A549 (cell line): ENCODE results near the gene RFX1. TPM values are rescaled to one million over a fixed set of nuclear protein-coding genes. Genes with fewer than 3 reads are reported as not detected.

ENCODE experiments used
- ATAC-seq, 2 experiments: fragments of 200-7000 bp in 1 of 2; fragments of >200 bp in 1 of 2; cut with Nextera tagmentation in 1 of 2; cut with Tn5 transposase in 1 of 2; 3 replicates each; pipeline versions ENCODE4 v1.8.0 to v1.9.1; 2018 to 2020; ENCODE audit warnings: mild to moderate bottlenecking in 1 of 2, moderate library complexity in 1 of 2
- CTCF ChIA-PET: fragments of 300-600 bp; sonication (Branson Sonifier 250); formaldehyde crosslinking; extraction: SDS; loops from one replicate; lab custom pipeline; 2021; ENCODE audit warnings: antibody characterized with exemption, inconsistent platforms; lab: Yijun Ruan, JAX
- POLR2A ChIA-PET: fragments of 350-600 bp; formaldehyde crosslinking; extraction: SDS; loops from one replicate; lab custom pipeline; 2021; ENCODE audit warnings: antibody characterized with exemption, inconsistent platforms; lab: Yijun Ruan, JAX
- DNase-seq, 2 experiments: peaks; one replicate each; pipeline versions ENCODE4 v3.0.0 to v3.0.0-alpha.2; 2011 to 2016; ENCODE audit warnings: low read depth in 1 of 2, low spot score in 1 of 2
- FAIRE-seq: peaks from 2 replicates; lab custom pipeline; 2011; peaks lifted over from hg19 to GRCh38; lab: Jason Lieb, UNC
- H3K27ac ChIP-seq, 2 experiments: fragments of >200 bp; sonication (Bioruptor Twin); formaldehyde crosslinking; 3 replicates each; pipeline ENCODE4 v1.5.1; 2016 to 2017
- H3K4me1 ChIP-seq: fragments of >200 bp; sonication (Bioruptor Twin); formaldehyde crosslinking; 3 replicates; pipeline ENCODE4 v1.6.1; 2016
- H3K4me2 ChIP-seq: fragments of >200 bp; sonication (Bioruptor Twin); formaldehyde crosslinking; 3 replicates; pipeline ENCODE4 v1.6.1; 2016
- H3K4me3 ChIP-seq: fragments of >200 bp; sonication (Bioruptor Twin); formaldehyde crosslinking; 3 replicates; pipeline ENCODE4 v1.5.1; 2016
- H3K9me3 ChIP-seq: fragments of >200 bp; sonication (Bioruptor Twin); formaldehyde crosslinking; 3 replicates; pipeline ENCODE4 v1.6.1; 2016
- CEBPB ChIP-seq, 2 experiments: fragments of >200 bp in 1 of 2; sonication (Bioruptor Twin) in 1 of 2; formaldehyde crosslinking in 1 of 2; IDR thresholded peaks; 2 replicates each; pipeline ENCODE4 v1.6.1; 2012 to 2016
- EHMT2 ChIP-seq: fragments of 200-600 bp; sonication (generic); IDR thresholded peaks from 2 replicates; pipeline ENCODE4 v1.6.1; 2016; ENCODE audit warnings: antibody characterized with exemption, low read depth, mild to moderate bottlenecking, moderate library complexity
- ESRRA ChIP-seq: fragments of 150-350 bp; IDR thresholded peaks from 2 replicates; pipeline ENCODE4 v1.6.1; 2014; ENCODE audit warnings: mild to moderate bottlenecking, low read length, borderline replicate concordance
- FOSB ChIP-seq: fragments of 250-450 bp; sonication (Bioruptor Pico); IDR thresholded peaks from 2 replicates; pipeline ENCODE4 v1.5.0; 2020; ENCODE audit warnings: mild to moderate bottlenecking, moderate library complexity
- FOXS1 ChIP-seq: fragments of 250-450 bp; sonication (Bioruptor Pico); IDR thresholded peaks from 2 replicates; pipeline ENCODE4 v1.5.0; 2020; ENCODE audit warnings: mild to moderate bottlenecking, moderate library complexity
- HEYL ChIP-seq: fragments of 250-450 bp; sonication (Bioruptor Pico); IDR thresholded peaks from 2 replicates; pipeline ENCODE4 v1.8.0; 2021; ENCODE audit warnings: mild to moderate bottlenecking, moderate library complexity
- HOXA7 ChIP-seq: fragments of 250-450 bp; sonication (Bioruptor Pico); IDR thresholded peaks from 2 replicates; pipeline ENCODE4 v1.5.0; 2020; ENCODE audit warnings: mild to moderate bottlenecking, moderate library complexity
- KDM1A ChIP-seq: fragments of 200-600 bp; sonication (generic); IDR thresholded peaks from 2 replicates; pipeline ENCODE4 v1.6.1; 2016; ENCODE audit warnings: low read depth, mild to moderate bottlenecking
- KDM5A ChIP-seq: fragments of 200-600 bp; sonication (generic); IDR thresholded peaks from 2 replicates; pipeline ENCODE4 v1.6.1; 2016; ENCODE audit warnings: antibody characterized with exemption, mild to moderate bottlenecking
- MYC ChIP-seq: IDR thresholded peaks from 2 replicates; pipeline ENCODE4 v1.6.1; 2012; ENCODE audit warnings: mild to moderate bottlenecking, inconsistent platforms, low read length, improper control_type of control experiment, borderline replicate concordance
- NFE2L2 ChIP-seq: fragments of 150-350 bp; conservative IDR thresholded peaks from 2 replicates; pipeline ENCODE4 v1.6.1; 2014; ENCODE audit warnings: low read length
- NR3C1 ChIP-seq: fragments of >200 bp; sonication (Bioruptor Twin); formaldehyde crosslinking; IDR thresholded peaks from 3 replicates; pipeline ENCODE4 v1.6.1; 2017
- PHF8 ChIP-seq: fragments of 200-600 bp; sonication (generic); IDR thresholded peaks from 2 replicates; pipeline ENCODE4 v1.6.1; 2016; ENCODE audit warnings: low read depth, mild to moderate bottlenecking, antibody characterized with exemption, moderate library complexity, borderline replicate concordance
- RARB ChIP-seq: fragments of 250-450 bp; sonication (Bioruptor Pico); IDR thresholded peaks from 2 replicates; pipeline ENCODE4 v1.8.0; 2021; ENCODE audit warnings: mild to moderate bottlenecking, moderate library complexity
- SMC3 ChIP-seq: fragments of >200 bp; sonication (Bioruptor Twin); formaldehyde crosslinking; IDR thresholded peaks from 3 replicates; pipeline ENCODE4 v1.6.1; 2018; ENCODE audit warnings: inconsistent platforms
- SREBF2 ChIP-seq: fragments of 450-650 bp; IDR thresholded peaks from 2 replicates; pipeline ENCODE4 v1.6.1; 2014; ENCODE audit warnings: mild to moderate bottlenecking, moderate library complexity
- ZC3H11A ChIP-seq: fragments of 450-650 bp; IDR thresholded peaks from 2 replicates; pipeline ENCODE4 v1.6.1; 2014; ENCODE audit warnings: antibody characterized with exemption, mild to moderate bottlenecking
- ZNF302 ChIP-seq: fragments of 250-450 bp; sonication (Bioruptor Pico); IDR thresholded peaks from 2 replicates; pipeline ENCODE4 v1.9.0; 2021; ENCODE audit warnings: inconsistent platforms, mild to moderate bottlenecking, moderate library complexity
- WGBS: methylation state at CpG from one replicate; pipeline ENCODE4 v1.1.6; 2017; ENCODE audit errors: missing lambda C conversion rate; 5-methylcytosine and 5-hydroxymethylcytosine counted together
- polyA plus RNA-seq, 4 experiments: library from polyadenylated mRNA; depleted of rRNA in 3 of 4; stranded (reverse); fragments of >200 nt; fragmentation: RNase III in 1 of 4; extraction: RNeasy Plus Mini Kit Qiagen cat#74134 plus additional on column Dnase treatment in 1 of 4; gene quantifications; 2 replicates in 3 of 4; 3 replicates in 1 of 4; pipeline ENCODE4 v1.2.3, GENCODE V29; 2011 to 2017
- TF ChIP-seq, protein P1 (sequence below): fragments of >200 bp; sonication (Bioruptor Twin); formaldehyde crosslinking; IDR thresholded peaks from 3 replicates; pipeline ENCODE4 v1.6.1; 2016
- TF ChIP-seq, protein P2 (sequence below): IDR thresholded peaks from 2 replicates; pipeline ENCODE4 v1.6.1; 2012
- TF ChIP-seq, protein P3 (sequence below): fragments of 150-350 bp; IDR thresholded peaks from 2 replicates; pipeline ENCODE4 v1.6.1; 2014; ENCODE audit warnings: low read depth, mild to moderate bottlenecking, low read length
- TF ChIP-seq, protein P4 (sequence below): fragments of 250-450 bp; sonication (Bioruptor Pico); IDR thresholded peaks from 2 replicates; pipeline ENCODE4 v1.5.0; 2021; ENCODE audit warnings: mild to moderate bottlenecking, moderate library complexity, borderline replicate concordance
- TF ChIP-seq, protein P5 (sequence below): IDR thresholded peaks from 2 replicates; pipeline ENCODE4 v1.6.1; 2012; ENCODE audit warnings: low read depth, borderline replicate concordance
- TF ChIP-seq, protein P6 (sequence below): fragments of 450-650 bp; IDR thresholded peaks from 2 replicates; pipeline ENCODE4 v1.6.1; 2014; ENCODE audit warnings: antibody characterized with exemption

Gene RFX1
- polyA plus RNA-seq, 2 of the 4 experiments (the other 2 are of a cell fraction), result 0.57 to 5.4 TPM

DNA sequence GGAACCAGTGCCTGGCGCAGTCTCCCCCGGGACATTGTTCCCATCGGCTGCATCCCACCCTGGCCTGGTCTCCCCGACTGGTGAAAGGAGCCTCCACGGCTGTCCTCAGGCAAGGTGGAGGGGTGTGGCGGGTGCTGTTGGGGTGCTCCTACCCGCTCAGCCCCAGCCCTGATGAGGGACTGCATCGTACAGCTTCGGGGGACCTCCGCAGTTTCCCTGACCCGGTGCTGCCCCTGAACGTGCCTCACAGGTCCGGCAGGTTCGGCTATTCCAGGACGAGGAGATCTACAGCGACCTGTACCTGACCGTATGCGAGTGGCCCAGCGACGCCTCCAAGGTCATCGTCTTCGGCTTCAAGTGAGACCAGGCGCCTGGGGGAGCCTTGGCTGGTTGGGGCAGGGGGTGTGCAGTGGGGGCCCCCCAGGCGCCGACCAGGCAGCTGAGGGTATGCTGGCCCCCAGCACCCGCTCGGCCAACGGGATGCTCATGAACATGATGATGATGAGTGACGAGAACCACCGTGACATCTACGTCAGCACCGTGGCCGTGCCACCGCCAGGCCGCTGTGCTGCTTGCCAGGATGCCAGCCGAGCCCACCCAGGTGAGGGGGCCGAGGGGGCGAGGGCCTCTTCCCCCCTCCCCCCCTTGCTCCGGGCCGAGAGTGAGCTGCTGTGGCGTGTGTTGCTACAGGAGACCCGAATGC lies 50.3 kb downstream of the RFX1 start:
- no peak overlapping the region for H3K4me2 ChIP-seq
- no peaks in the 10 kb centered on the region for H3K9me3 ChIP-seq
- no peak for TF ChIP-seq KDM1A
- no peak for TF ChIP-seq ZC3H11A
- TF ChIP-seq, protein P1, sequence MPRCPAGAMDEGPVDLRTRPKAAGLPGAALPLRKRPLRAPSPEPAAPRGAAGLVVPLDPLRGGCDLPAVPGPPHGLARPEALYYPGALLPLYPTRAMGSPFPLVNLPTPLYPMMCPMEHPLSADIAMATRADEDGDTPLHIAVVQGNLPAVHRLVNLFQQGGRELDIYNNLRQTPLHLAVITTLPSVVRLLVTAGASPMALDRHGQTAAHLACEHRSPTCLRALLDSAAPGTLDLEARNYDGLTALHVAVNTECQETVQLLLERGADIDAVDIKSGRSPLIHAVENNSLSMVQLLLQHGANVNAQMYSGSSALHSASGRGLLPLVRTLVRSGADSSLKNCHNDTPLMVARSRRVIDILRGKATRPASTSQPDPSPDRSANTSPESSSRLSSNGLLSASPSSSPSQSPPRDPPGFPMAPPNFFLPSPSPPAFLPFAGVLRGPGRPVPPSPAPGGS, result no peak
- TF ChIP-seq, protein P2, sequence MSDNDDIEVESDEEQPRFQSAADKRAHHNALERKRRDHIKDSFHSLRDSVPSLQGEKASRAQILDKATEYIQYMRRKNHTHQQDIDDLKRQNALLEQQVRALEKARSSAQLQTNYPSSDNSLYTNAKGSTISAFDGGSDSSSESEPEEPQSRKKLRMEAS, result no peak
- TF ChIP-seq EHMT2, result no peak
- no peak for TF ChIP-seq HEYL (CRISPR knock-in tag)
- TF ChIP-seq FOSB (CRISPR knock-in tag), result no peak
- no peak for TF ChIP-seq ZNF302
- no peak for TF ChIP-seq KDM5A
- no peak for TF ChIP-seq NR3C1
- TF ChIP-seq SREBF2, result no peak
- no peak for TF ChIP-seq FOXS1
- TF ChIP-seq SMC3, result no peak
- no peak for TF ChIP-seq RARB
- TF ChIP-seq, protein P3, sequence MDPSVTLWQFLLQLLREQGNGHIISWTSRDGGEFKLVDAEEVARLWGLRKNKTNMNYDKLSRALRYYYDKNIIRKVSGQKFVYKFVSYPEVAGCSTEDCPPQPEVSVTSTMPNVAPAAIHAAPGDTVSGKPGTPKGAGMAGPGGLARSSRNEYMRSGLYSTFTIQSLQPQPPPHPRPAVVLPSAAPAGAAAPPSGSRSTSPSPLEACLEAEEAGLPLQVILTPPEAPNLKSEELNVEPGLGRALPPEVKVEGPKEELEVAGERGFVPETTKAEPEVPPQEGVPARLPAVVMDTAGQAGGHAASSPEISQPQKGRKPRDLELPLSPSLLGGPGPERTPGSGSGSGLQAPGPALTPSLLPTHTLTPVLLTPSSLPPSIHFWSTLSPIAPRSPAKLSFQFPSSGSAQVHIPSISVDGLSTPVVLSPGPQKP, result no peak
- no peak for TF ChIP-seq MYC
- no peak for TF ChIP-seq CEBPB (IDR thresholded peaks at IDR 0.05)
- TF ChIP-seq, protein P4, sequence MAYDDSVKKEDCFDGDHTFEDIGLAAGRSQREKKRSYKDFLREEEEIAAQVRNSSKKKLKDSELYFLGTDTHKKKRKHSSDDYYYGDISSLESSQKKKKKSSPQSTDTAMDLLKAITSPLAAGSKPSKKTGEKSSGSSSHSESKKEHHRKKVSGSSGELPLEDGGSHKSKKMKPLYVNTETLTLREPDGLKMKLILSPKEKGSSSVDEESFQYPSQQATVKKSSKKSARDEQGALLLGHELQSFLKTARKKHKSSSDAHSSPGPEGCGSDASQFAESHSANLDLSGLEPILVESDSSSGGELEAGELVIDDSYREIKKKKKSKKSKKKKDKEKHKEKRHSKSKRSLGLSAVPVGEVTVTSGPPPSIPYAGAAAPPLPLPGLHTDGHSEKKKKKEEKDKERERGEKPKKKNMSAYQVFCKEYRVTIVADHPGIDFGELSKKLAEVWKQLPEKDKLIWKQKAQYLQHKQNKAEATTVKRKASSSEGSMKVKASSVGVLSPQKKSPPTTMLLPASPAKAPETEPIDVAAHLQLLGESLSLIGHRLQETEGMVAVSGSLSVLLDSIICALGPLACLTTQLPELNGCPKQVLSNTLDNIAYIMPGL (CRISPR knock-in tag), result no peak
- CTCF ChIA-PET, result interaction anchor here (0.6 to 0.8 kb wide), 2 partner anchors 59 to 76 kb away, joined by 3 read pairs; partner anchors contain the start of gene IL27RA
- no peak overlapping the region for H3K4me3 ChIP-seq
- FAIRE-seq, result no peak
- H3K4me1 ChIP-seq, result peaks cover 8% of the 10 kb centered on the region; the same call in 1 of the 3 replicates
- no peak for ATAC-seq
- no peak overlapping the region for H3K27ac ChIP-seq
- POLR2A ChIA-PET, result no interaction called here
- no peak for DNase-seq
- WGBS, result 91% methylated on average over 7 of the region's 42 CpGs

DNA sequence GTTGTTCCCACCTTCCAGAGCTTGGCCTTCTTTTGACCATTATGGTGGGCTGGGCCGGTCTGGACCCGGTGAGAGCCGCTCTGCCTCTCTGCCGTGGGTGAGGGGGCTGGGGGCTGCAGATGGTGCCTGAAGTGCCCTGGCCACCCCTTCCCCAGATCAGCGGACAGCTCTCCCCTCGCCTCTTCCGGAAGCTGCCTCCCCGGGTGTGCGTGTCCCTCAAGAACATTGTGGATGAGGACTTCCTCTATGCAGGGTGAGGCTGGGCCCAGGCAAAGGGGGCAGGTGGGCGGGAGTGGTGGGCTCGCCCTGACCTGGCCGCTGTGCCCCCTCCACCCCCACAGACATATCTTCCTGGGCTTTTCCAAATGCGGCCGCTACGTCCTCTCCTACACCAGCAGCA lies 51.9 kb downstream of the RFX1 start:
- Histone ChIP-seq H3K4me1 (peaks cover 8% of the 10 kb centered on the region; the same call in 1 of the 3 replicates), H3K27ac (no peak overlapping the region), H3K4me3 (no peak overlapping the region), H3K9me3 (no peaks in the 10 kb centered on the region), H3K4me2 (no peak overlapping the region)
- TF ChIP-seq ESRRA, result no peak
- TF ChIP-seq, protein P2, result no peak
- TF ChIP-seq, protein P5, sequence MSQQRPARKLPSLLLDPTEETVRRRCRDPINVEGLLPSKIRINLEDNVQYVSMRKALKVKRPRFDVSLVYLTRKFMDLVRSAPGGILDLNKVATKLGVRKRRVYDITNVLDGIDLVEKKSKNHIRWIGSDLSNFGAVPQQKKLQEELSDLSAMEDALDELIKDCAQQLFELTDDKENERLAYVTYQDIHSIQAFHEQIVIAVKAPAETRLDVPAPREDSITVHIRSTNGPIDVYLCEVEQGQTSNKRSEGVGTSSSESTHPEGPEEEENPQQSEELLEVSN, result no peak
- TF ChIP-seq HOXA7 (CRISPR knock-in tag), result no peak
- no peak for TF ChIP-seq NFE2L2
- TF ChIP-seq, protein P6, sequence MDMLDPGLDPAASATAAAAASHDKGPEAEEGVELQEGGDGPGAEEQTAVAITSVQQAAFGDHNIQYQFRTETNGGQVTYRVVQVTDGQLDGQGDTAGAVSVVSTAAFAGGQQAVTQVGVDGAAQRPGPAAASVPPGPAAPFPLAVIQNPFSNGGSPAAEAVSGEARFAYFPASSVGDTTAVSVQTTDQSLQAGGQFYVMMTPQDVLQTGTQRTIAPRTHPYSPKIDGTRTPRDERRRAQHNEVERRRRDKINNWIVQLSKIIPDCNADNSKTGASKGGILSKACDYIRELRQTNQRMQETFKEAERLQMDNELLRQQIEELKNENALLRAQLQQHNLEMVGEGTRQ, result no peak
- no peak for TF ChIP-seq PHF8
- TF ChIP-seq, protein P4 (CRISPR knock-in tag), result no peak
- 85% methylated on average over 11 of the region's 15 CpGs for WGBS
- no peak for ATAC-seq
- no peak for DNase-seq
- ChIA-PET POLR2A (no interaction called here), CTCF (interaction anchor here (1.4 to 2.3 kb wide), 2 partner anchors 65 to 118 kb away, joined by 3 to 6 read pairs; partner anchors contain the start of gene MISP3)
- no peak for FAIRE-seq
